ENCODE results near the gene XPO6.

DNA sequence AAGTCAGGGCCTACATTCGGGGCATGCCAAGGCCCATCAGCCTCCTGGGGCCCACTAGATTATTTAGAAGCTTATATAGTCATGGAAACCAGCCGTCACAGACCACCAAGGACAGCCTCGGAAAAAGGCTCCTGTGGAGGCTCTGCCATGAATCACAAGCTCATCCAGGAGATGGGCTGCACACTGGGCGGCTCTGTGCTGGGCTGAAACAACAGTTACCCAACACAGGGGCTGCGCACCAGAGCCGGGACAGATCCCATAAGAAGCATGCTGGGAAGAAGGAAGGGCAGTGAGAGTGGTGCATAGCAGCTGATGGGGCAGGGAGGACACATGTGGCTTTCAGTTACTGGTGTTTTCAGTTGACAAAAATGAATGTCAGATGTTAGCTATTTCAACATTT, 80.6 kb downstream of the XPO6 start:
- TF ChIP-seq SP1 (IDR thresholded peaks at IDR 0.05) (no peak), TARDBP (IDR thresholded peaks at IDR 0.05) (no peak), L3MBTL2 (conservative IDR thresholded peaks at IDR 0.05) (no peak)

Measured in HEK293T (cell line).